OCI-LY3 (cell line): ENCODE results near the gene PAQR6.

Experiments used
- EZH2phosphoT487 ChIP-seq: fragments of 200-600 bp; shearing (Covaris generic); IDR thresholded peaks from 2 replicates; pipeline ENCODE4 v1.6.1; 2018; ENCODE audit warnings: antibody characterized with exemption, mixed run types, low read depth
- TF ChIP-seq, protein P1 (sequence below): fragments of 200-600, 300-600 bp; sonication (generic); IDR thresholded peaks from 2 replicates; pipeline ENCODE4 v1.5.1; 2014; ENCODE audit warnings: antibody characterized with exemption, low read length, low read depth

DNA sequence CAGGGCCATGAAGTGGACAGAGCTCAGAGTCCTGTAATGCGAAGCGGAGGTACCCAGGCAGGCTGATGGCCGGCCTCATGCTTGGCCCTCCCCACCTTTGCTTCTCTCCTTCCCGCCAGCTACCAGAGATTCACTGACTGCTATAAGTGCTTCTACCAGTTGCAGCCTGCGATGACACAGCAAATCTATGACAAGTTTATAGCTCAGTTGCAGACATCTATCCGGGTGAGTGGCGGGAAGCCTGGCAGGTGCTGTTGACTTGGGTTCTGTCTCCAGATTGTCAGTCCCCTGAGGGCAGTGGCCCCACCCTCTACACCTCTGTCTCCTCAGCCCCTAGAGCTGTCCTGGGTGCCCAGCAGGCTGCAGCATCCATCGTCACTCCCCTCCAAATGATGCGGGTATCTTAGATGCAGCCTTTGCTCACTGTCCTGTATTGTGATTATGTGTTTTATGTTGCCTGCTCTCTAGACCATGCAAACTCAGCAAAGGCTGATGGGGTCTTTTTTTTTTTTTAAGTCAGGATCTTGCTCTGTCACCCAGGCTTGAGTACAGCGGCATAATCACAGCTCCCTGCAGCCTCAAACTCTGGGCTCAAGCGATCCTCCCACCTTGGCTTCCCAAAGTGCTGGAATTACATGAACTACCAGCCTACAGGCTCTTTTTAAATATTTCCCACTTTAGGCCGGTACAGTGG lies 15.5 kb downstream of the PAQR6 start:
- TF ChIP-seq, protein P1, sequence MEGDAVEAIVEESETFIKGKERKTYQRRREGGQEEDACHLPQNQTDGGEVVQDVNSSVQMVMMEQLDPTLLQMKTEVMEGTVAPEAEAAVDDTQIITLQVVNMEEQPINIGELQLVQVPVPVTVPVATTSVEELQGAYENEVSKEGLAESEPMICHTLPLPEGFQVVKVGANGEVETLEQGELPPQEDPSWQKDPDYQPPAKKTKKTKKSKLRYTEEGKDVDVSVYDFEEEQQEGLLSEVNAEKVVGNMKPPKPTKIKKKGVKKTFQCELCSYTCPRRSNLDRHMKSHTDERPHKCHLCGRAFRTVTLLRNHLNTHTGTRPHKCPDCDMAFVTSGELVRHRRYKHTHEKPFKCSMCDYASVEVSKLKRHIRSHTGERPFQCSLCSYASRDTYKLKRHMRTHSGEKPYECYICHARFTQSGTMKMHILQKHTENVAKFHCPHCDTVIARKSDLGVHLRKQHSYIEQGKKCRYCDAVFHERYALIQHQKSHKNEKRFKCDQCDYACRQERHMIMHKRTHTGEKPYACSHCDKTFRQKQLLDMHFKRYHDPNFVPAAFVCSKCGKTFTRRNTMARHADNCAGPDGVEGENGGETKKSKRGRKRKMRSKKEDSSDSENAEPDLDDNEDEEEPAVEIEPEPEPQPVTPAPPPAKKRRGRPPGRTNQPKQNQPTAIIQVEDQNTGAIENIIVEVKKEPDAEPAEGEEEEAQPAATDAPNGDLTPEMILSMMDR = no peak
- no peak for TF ChIP-seq EZH2phosphoT487
